IMR-90 (cell line): ENCODE results near the gene EMX1. TPM values are rescaled to one million over a fixed set of nuclear protein-coding genes. Genes with fewer than 3 reads are reported as not detected.

Experiments
- ATAC-seq: fragments of 200-7000 bp; cut with Tn5 transposase; 2 replicates; pipeline ENCODE4 v1.9.1; 2020; ENCODE audit warnings: low read depth, mild to moderate bottlenecking, moderate library complexity
- BruUV-seq: library from RNA; stranded (reverse); fragments of 400-500 nt; replicated peaks from 2 replicates; lab custom pipeline; 2021; lab: Mats Ljungman, UMichigan
- CTCF ChIA-PET: fragments of 300-600 bp; formaldehyde crosslinking; extraction: SDS; loops from one replicate; lab custom pipeline; 2021; ENCODE audit warnings: antibody characterized with exemption; lab: Yijun Ruan, JAX
- POLR2A ChIA-PET: fragments of 300-600 bp; sonication (Branson Sonifier 250); formaldehyde crosslinking; loops from one replicate; lab custom pipeline; 2022; ENCODE audit warnings: antibody characterized with exemption; ENCODE audit not compliant: unreplicated experiment; lab: Charles Lee
- DNase-seq: peaks from one replicate; pipeline ENCODE4 v3.0.0; 2013
- H2AFZ ChIP-seq: replicated peaks from 2 replicates; pipeline ENCODE3; 2013; ENCODE audit warnings: low read length, mild to moderate bottlenecking; ENCODE audit not compliant: poor library complexity
- H2AK5ac ChIP-seq: 2 replicates; pipeline ENCODE4 v1.6.1; 2013; ENCODE audit warnings: low read depth, low read length, inconsistent platforms
- H2AK9ac ChIP-seq: replicated peaks from 2 replicates; pipeline ENCODE3; 2013; ENCODE audit warnings: mild to moderate bottlenecking, low read depth, low read length, moderate library complexity; ENCODE audit not compliant: poor library complexity
- H2BK120ac ChIP-seq: 2 replicates; pipeline ENCODE4 v1.6.1; 2013; ENCODE audit warnings: low read depth, low read length, inconsistent platforms
- H2BK15ac ChIP-seq: 3 replicates; pipeline ENCODE4 v1.6.1; 2013; ENCODE audit warnings: low read depth, low read length, inconsistent platforms
- H2BK20ac ChIP-seq: 2 replicates; pipeline ENCODE4 v1.6.1; 2013; ENCODE audit warnings: low read depth, mild to moderate bottlenecking, inconsistent platforms, low read length, moderate library complexity
- H2BK5ac ChIP-seq: 2 replicates; pipeline ENCODE4 v1.6.1; 2013; ENCODE audit warnings: mild to moderate bottlenecking, low read depth, low read length, inconsistent platforms; ENCODE audit not compliant: poor library complexity, severe bottlenecking
- H3K14ac ChIP-seq: replicated peaks from 2 replicates; pipeline ENCODE4 v1.6.1; 2013; ENCODE audit warnings: low read depth, low read length, inconsistent platforms
- H3K18ac ChIP-seq: 2 replicates; pipeline ENCODE4 v1.6.1; 2013; ENCODE audit warnings: low read depth, low read length, control low read depth
- H3K23ac ChIP-seq: 2 replicates; pipeline ENCODE4 v1.6.1; 2013; ENCODE audit warnings: low read depth, low read length, inconsistent platforms
- H3K27ac ChIP-seq: 2 replicates; pipeline ENCODE4 v1.5.1; 2013; ENCODE audit warnings: mild to moderate bottlenecking, control low read depth, low read length; ENCODE audit not compliant: insufficient read depth
- H3K27me3 ChIP-seq: 2 replicates; pipeline ENCODE4 v1.6.1; 2013; ENCODE audit warnings: low read length; ENCODE audit not compliant: control insufficient read depth, insufficient read depth
- H3K36me3 ChIP-seq: 2 replicates; pipeline ENCODE4 v1.6.1; 2013; ENCODE audit warnings: low read length, mixed read lengths; ENCODE audit not compliant: control insufficient read depth, insufficient read depth
- H3K4ac ChIP-seq: 2 replicates; pipeline ENCODE4 v1.6.1; 2013; ENCODE audit warnings: low read depth, low read length, inconsistent platforms
- H3K4me1 ChIP-seq: 2 replicates; pipeline ENCODE4 v1.6.1; 2013; ENCODE audit warnings: low read length, mixed read lengths; ENCODE audit not compliant: control insufficient read depth, insufficient read depth
- H3K4me2 ChIP-seq: 2 replicates; pipeline ENCODE4 v1.6.1; 2013; ENCODE audit warnings: low read depth, mild to moderate bottlenecking, control low read depth, low read length, moderate library complexity
- H3K4me3 ChIP-seq: 2 replicates; pipeline ENCODE4 v1.5.1; 2013; ENCODE audit warnings: low read depth, mild to moderate bottlenecking, control low read depth, low read length, moderate library complexity; ENCODE audit not compliant: insufficient read depth
- H3K56ac ChIP-seq: 2 replicates; pipeline ENCODE4 v1.6.1; 2013; ENCODE audit warnings: low read length, inconsistent platforms; ENCODE audit not compliant: insufficient read depth; ENCODE audit errors: extremely low read depth
- H3K79me1 ChIP-seq, 2 experiments: 2 replicates each; pipeline ENCODE4 v1.6.1; 2013; ENCODE audit warnings: low read length in 2 of 2, inconsistent platforms in 1 of 2, low read depth in 1 of 2
- H3K9ac ChIP-seq: 2 replicates; pipeline ENCODE4 v1.6.1; 2013; ENCODE audit warnings: low read depth, low read length, control low read depth
- H3K9me1 ChIP-seq: 2 replicates; pipeline ENCODE4 v1.6.1; 2013; ENCODE audit warnings: low read length, inconsistent platforms; ENCODE audit not compliant: insufficient read depth
- H3K9me3 ChIP-seq: 2 replicates; pipeline ENCODE4 v1.6.1; 2013; ENCODE audit warnings: low read length; ENCODE audit not compliant: control insufficient read depth, insufficient read depth
- H4K20me1 ChIP-seq: 2 replicates; pipeline ENCODE4 v1.6.1; 2013; ENCODE audit warnings: low read length, inconsistent platforms; ENCODE audit not compliant: insufficient read depth
- H4K5ac ChIP-seq: 2 replicates; pipeline ENCODE4 v1.6.1; 2013; ENCODE audit warnings: mild to moderate bottlenecking, low read depth, low read length, control low read depth
- H4K8ac ChIP-seq, 2 experiments: 2 replicates each; pipeline ENCODE4 v1.6.1; 2013; ENCODE audit warnings: low read depth in 2 of 2, low read length in 2 of 2, control low read depth in 1 of 2, inconsistent platforms in 1 of 2
- H4K91ac ChIP-seq: 2 replicates; pipeline ENCODE4 v1.6.1; 2013; ENCODE audit warnings: low read depth, low read length, inconsistent platforms; ENCODE audit not compliant: insufficient read depth
- BHLHE40 ChIP-seq: fragments of 150-350 bp; IDR thresholded peaks from 2 replicates; pipeline ENCODE4 v1.6.1; 2016; ENCODE audit warnings: mild to moderate bottlenecking, low read depth, low read length
- CEBPB ChIP-seq: IDR thresholded peaks from 2 replicates; pipeline ENCODE4 v1.6.1; 2012; ENCODE audit warnings: low read depth, low read length, improper control_type of control experiment
- MXI1 ChIP-seq: IDR thresholded peaks from 2 replicates; pipeline ENCODE4 v1.6.1; 2012; ENCODE audit warnings: low read depth, mild to moderate bottlenecking, low read length, moderate library complexity, borderline replicate concordance
- NFE2L2 ChIP-seq: fragments of 150-350 bp; IDR thresholded peaks from 2 replicates; pipeline ENCODE4 v1.6.1; 2016; ENCODE audit warnings: low read depth, mild to moderate bottlenecking, low read length
- POLR2A ChIP-seq: IDR thresholded peaks from 2 replicates; pipeline ENCODE4 v1.6.1; 2012; ENCODE audit warnings: mild to moderate bottlenecking, low read depth, low read length
- RAD21 ChIP-seq: IDR thresholded peaks from 2 replicates; pipeline ENCODE4 v1.6.1; 2012; ENCODE audit warnings: low read length, improper control_type of control experiment
- WGBS, 2 experiments: methylation state at CpG; one replicate each; pipeline versions ENCODE4 v1.1.5 to v1.1.7; 2013; ENCODE audit warnings: missing lambda C conversion rate in 2 of 2; ENCODE audit not compliant: insufficient read length in 1 of 2; ENCODE audit errors: extremely low coverage in 2 of 2; 5-methylcytosine and 5-hydroxymethylcytosine counted together
- dilution Hi-C: fragments of 300-500 bp; cut with HindIII; formaldehyde crosslinking; loops from one replicate; pipeline ENCODE4 v1.14.3; 2018; ENCODE audit warnings: low sequenced_read_pairs; ENCODE audit not compliant: unreplicated experiment
- in situ Hi-C: fragments of 300-500 bp; cut with MboI; formaldehyde crosslinking; loops from 3 replicates; pipeline ENCODE4 v1.14.3; 2019; ENCODE audit warnings: low sequenced_read_pairs, inconsistent platforms, mixed read lengths
- intact Hi-C: fragments of 100-400 bp; cut with micrococcal nuclease; formaldehyde crosslinking; loops from 2 replicates; pipeline ENCODE4 v1.10.0; 2022
- polyA plus RNA-seq, 3 experiments: library from polyadenylated mRNA; depleted of rRNA; stranded (reverse); fragments of >200 nt; gene quantifications; 2 replicates each; pipeline ENCODE4 v1.2.3, GENCODE V29; 2012; ENCODE audit warnings: low replicate concordance in 1 of 3
- total RNA-seq: library from RNA; depleted of rRNA; stranded (reverse); fragments of >200 nt; gene quantifications from 2 replicates; pipeline ENCODE4 v1.2.3, GENCODE V29; 2012

EMX1 gene
- total and polyA plus RNA-seq, 2 of the 4 experiments (the other 2 are of a cell fraction): not detected

DNA sequence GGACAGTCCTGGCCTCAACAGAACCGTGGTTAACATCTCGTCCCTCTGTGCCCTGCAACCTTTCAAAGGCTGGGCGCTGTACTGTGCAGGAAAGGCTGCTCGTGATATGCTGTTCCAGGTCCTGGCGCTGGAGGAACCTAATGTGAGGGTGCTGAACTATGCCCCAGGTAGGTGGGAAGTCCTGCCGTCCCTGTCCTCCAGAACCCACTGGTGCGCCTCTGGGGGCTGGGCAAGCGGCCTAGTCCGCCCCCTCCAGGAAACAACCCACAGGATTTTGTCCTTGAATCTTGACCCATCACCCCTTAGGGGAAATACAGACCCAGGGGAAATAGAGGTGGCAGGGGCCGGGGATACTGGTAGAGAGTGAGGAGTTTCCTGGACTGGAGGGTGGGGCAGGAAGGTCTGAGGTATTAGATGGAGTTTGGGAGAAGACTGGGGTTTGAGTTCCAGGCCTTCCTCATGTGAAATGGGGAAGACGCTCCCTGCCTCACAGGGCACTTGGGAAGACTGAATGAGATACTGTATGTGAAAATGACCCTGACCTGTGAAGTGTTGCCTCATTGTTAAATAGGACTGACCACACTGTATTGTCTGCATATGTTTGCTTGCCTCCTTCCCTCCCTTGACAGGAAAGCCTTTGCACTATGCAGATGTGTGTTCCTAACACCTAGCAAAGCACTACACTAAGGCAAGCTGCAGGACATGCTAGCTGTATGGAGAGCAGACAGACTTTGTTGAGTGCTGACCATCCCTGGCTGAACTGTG is 28.7 kb upstream of the EMX1 start:
- Histone ChIP-seq H2BK5ac (no peak overlapping the region), H4K5ac (no peak overlapping the region), H3K23ac (no peak overlapping the region), H3K4me3 (no peak overlapping the region), H3K27ac (no peak overlapping the region), H2AK9ac (peak overlapping the region; percentile 34), H2BK15ac (no peak overlapping the region), H3K36me3 (no peaks in the 10 kb centered on the region; the same call in 1 of the 2 replicates), H3K27me3 (no peaks in the 10 kb centered on the region), H3K4me2 (no peak overlapping the region; the same call in 1 of the 2 replicates), H2AK5ac (no peak overlapping the region), H4K20me1 (peaks cover 12% of the 10 kb centered on the region), H2AFZ (no peak overlapping the region), H4K91ac (no peak overlapping the region), H3K4ac (no peak overlapping the region), H3K9me1 (peaks cover 5% of the 10 kb centered on the region; the same call in 1 of the 2 replicates), H3K56ac (no peak overlapping the region), H2BK20ac (no peak overlapping the region), H4K8ac (no peak overlapping the region), H3K9me3 (no peaks in the 10 kb centered on the region), H3K9ac (no peak overlapping the region), H2BK120ac (no peak overlapping the region), H3K79me1 (peaks cover 2 to 5% of the 10 kb centered on the region in 2 experiments; a peak in 1 of 4 replicates), H3K14ac (no peak overlapping the region), H3K18ac (no peak overlapping the region), H3K4me1 (peaks cover 3% of the 10 kb centered on the region; the same call in 1 of the 2 replicates)
- dilution Hi-C loops: no loop called here
- POLR2A ChIA-PET: no interaction called here
- no TSS peak for BruUV-seq
- intact Hi-C loops: no loop called here
- CTCF ChIA-PET: interaction anchor here (0.6 to 1.5 kb wide), 5 partner anchors 10 to 1487 kb away, joined by 3 to 9 read pairs (median 5); no protein-coding TSS in a partner anchor
- no peak for DNase-seq
- TF ChIP-seq MXI1: no peak
- no peak for TF ChIP-seq BHLHE40
- TF ChIP-seq NFE2L2: no peak
- TF ChIP-seq RAD21: no peak
- TF ChIP-seq POLR2A: no peak
- TF ChIP-seq CEBPB: no peak
- 100% methylated on average over 1 of the region's 11 CpGs; no CpG with 5 or more reads in 1 of the 2 experiments for WGBS, 2 experiments
- no peak for ATAC-seq
- in situ Hi-C loops: loop anchor here (25.0 kb wide), 1 partner anchor 1351 kb away; no protein-coding TSS in a partner anchor
